Measurements from ENCODE around the gene DDX52. TPM values are rescaled to one million over a fixed set of nuclear protein-coding genes. Genes with fewer than 3 reads are reported as not detected.
"Not testable (repeated sequence)": the region's sequence is repeated elsewhere in the genome, so short reads cannot be mapped to it uniquely, and the experiment has no call there.

The DDX52 gene
- total and polyA plus RNA-seq, 2 experiments from 2014 or later, result 23.5 to 26.7 TPM

DNA sequence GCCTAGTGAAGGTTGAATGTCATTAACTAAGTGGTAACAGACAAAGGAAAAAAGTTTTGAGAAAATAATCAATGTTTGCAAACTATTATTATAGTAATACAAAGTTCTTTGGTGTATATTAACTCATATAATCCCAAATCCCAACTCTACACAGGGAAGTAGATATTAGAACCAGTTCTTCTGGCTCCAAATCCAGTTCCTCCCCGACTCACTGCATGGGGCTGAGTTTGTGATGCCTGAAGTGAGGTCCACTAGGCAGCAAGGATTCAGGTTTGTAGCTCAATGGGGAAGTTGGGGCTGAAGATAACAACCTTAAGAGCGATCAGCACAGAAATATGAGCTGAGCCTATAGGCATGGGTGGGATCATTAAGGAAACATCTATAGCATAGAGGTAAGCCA is 28.4 kb downstream of the DDX52 start:
- WGBS, 2 experiments (ENCODE audit: low coverage in 1 of 2, low lambda C conversion rate in 2 of 2, missing lambda C conversion rate in 2 of 2), result 97 to 100% methylated on average over 2 of the region's 2 CpGs
- no peak for TF ChIP-seq EZH2phosphoT487 (IDR thresholded peaks at IDR 0.05; ENCODE audit: insufficient read depth, low read depth)
- TF ChIP-seq EZH2 (IDR thresholded peaks at IDR 0.05; ENCODE audit: insufficient read depth, poor library complexity, severe bottlenecking), result no peak
- Histone ChIP-seq H4K20me1 (ENCODE audit: insufficient read depth) (no peaks in the 10 kb centered on the region), H3F3A (ENCODE audit: insufficient read depth) (peaks cover 29% of the 10 kb centered on the region), H3K4me2 (ENCODE audit: unreplicated experiment) (peak overlapping the region; percentile 72), H3K36me3 (ENCODE audit: low read depth) (peaks cover 38% of the 10 kb centered on the region), H3K79me2 (ENCODE audit: insufficient read depth) (no peaks in the 10 kb centered on the region), H3K4me3 (no peak overlapping the region), H3K9me3 (ENCODE audit: low read depth) (no peaks in the 10 kb centered on the region), H3K27me3 (replicated peaks; ENCODE audit: insufficient read depth) (no peaks in the 10 kb centered on the region), H2AFZ (peak overlapping the region; percentile 51), H3K9me2 (ENCODE audit: insufficient read depth) (no peaks in the 10 kb centered on the region), H3K4me1 (ENCODE audit: insufficient read depth) (peaks cover 14% of the 10 kb centered on the region), H3K27ac (peak overlapping the region; percentile 94), H3K9ac (peak overlapping the region; percentile 77)
- in situ Hi-C loops (cut with MboI), result no loop called here
- peak; percentile 41 for DNase-seq

DNA sequence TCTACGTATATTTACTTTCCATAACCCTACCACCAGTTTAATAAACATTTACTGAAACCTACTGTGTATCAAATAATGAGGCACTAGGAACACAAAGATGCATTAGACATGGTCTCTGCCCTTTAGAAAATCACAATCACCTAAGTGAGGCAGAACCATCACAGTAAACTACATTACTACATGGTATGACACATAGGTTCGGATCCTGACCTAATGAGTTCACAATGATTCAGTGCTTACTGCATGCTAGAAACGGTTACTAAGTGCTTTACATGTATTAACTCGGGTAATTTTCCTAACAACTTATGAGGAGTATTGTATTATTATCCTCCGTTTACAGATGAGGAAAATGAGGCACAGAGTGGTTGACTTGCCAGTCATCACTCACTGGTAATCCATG is 28.9 kb downstream of the DDX52 start:
- Histone ChIP-seq H3K36me3 (ENCODE audit: low read depth) (peaks cover 34% of the 10 kb centered on the region), H3K4me2 (ENCODE audit: unreplicated experiment) (peak overlapping the region; percentile 72), H3K4me1 (ENCODE audit: insufficient read depth) (peaks cover 15% of the 10 kb centered on the region), H2AFZ (peak overlapping the region; percentile 51), H3K9me2 (ENCODE audit: insufficient read depth) (no peaks in the 10 kb centered on the region), H3K4me3 (no peak overlapping the region), H3K27ac (peak overlapping the region; percentile 94), H3K79me2 (ENCODE audit: insufficient read depth) (no peaks in the 10 kb centered on the region), H3K9ac (peak overlapping the region; percentile 77), H3K9me3 (ENCODE audit: low read depth) (no peaks in the 10 kb centered on the region), H4K20me1 (ENCODE audit: insufficient read depth) (no peaks in the 10 kb centered on the region), H3K27me3 (replicated peaks; ENCODE audit: insufficient read depth) (no peaks in the 10 kb centered on the region), H3F3A (ENCODE audit: insufficient read depth) (peaks cover 32% of the 10 kb centered on the region)
- no peak for TF ChIP-seq EZH2phosphoT487 (IDR thresholded peaks at IDR 0.05; ENCODE audit: insufficient read depth, low read depth)
- TF ChIP-seq EZH2 (IDR thresholded peaks at IDR 0.05; ENCODE audit: insufficient read depth, poor library complexity, severe bottlenecking), result no peak
- 11 to 15% methylated on average over 5 of the region's 5 CpGs for WGBS, 2 experiments (ENCODE audit: low coverage in 1 of 2, low lambda C conversion rate in 2 of 2, missing lambda C conversion rate in 2 of 2)
- DNase-seq, result peak; percentile 96
- in situ Hi-C loops (cut with MboI), result no loop called here

DNA sequence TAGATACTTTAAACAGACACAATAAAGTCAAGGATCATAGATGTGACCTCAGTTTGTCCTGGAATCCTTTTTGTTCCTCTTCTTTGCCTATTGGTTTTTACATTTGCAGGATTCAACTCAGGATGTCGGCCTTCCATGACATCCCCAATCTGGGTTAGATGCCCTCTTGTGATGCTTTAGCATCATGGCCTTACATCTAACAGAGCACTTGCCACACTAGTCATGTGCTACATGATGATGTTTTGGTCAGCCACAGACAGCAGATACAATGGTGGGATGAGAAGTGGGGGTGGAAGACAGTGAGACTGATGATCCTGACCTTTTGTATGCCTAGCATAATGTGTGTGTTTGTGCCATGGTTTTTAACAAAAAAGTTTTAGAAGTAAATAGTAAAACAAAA is 32.3 kb downstream of the DDX52 start:
- in situ Hi-C loops (cut with MboI), result no loop called here
- WGBS, 2 experiments (ENCODE audit: low coverage in 1 of 2, low lambda C conversion rate in 2 of 2, missing lambda C conversion rate in 2 of 2), result 96 to 100% methylated on average over 1 of the region's 1 CpG
- 0 out of 2 replicates have a peak overlapping the region, but pooled peaks have one; percentile 78 for H3K27ac ChIP-seq

GRCh38 chr17:37610041-37610420 is 33.2 kb downstream of the DDX52 start:
- H3K4me2 ChIP-seq (ENCODE audit: unreplicated experiment), result peak overlapping the region; percentile 76
- H3K9me3 ChIP-seq (ENCODE audit: low read depth); DNase-seq; in situ Hi-C loops (cut with MboI); H3K9me2 ChIP-seq (ENCODE audit: insufficient read depth); H4K20me1 ChIP-seq (ENCODE audit: insufficient read depth); H3K27me3 ChIP-seq (replicated peaks; ENCODE audit: insufficient read depth): not testable (repeated sequence)
- peaks cover 37% of the 10 kb centered on the region for H3K79me2 ChIP-seq (ENCODE audit: insufficient read depth)
- peaks cover 39% of the 10 kb centered on the region for H3K4me1 ChIP-seq (ENCODE audit: insufficient read depth)
- peaks cover 48% of the 10 kb centered on the region for H3F3A ChIP-seq (ENCODE audit: insufficient read depth)
- peak overlapping the region; percentile 69 for H2AFZ ChIP-seq
- WGBS, 2 experiments (ENCODE audit: low coverage in 1 of 2, low lambda C conversion rate in 2 of 2, missing lambda C conversion rate in 2 of 2), result 66 to 73% methylated on average over 5 of the region's 5 CpGs
- peak overlapping the region; percentile 80 for H3K4me3 ChIP-seq
- H3K9ac ChIP-seq, result peak overlapping the region; percentile 88
- H3K27ac ChIP-seq, result peak overlapping the region; percentile 78
- 0 out of 2 replicates have a peak, but pooled peaks cover 12% of the 10 kb centered on the region for H3K36me3 ChIP-seq (ENCODE audit: low read depth)

More for the DNA sequence above, 32.3 kb downstream of the DDX52 start:
- Histone ChIP-seq H3K36me3 (ENCODE audit: low read depth) (peaks cover 13% of the 10 kb centered on the region; the same call in 1 of the 2 replicates), H3K9ac (no peak overlapping the region), H3K9me2 (ENCODE audit: insufficient read depth) (no peaks in the 10 kb centered on the region), H3F3A (ENCODE audit: insufficient read depth) (peaks cover 44% of the 10 kb centered on the region), H3K79me2 (ENCODE audit: insufficient read depth) (peaks cover 28% of the 10 kb centered on the region), H3K4me1 (ENCODE audit: insufficient read depth) (peaks cover 31% of the 10 kb centered on the region), H4K20me1 (ENCODE audit: insufficient read depth) (no peaks in the 10 kb centered on the region), H3K4me2 (ENCODE audit: unreplicated experiment) (no peak overlapping the region), H3K4me3 (no peak overlapping the region), H3K9me3 (ENCODE audit: low read depth) (no peaks in the 10 kb centered on the region), H3K27me3 (replicated peaks; ENCODE audit: insufficient read depth) (no peaks in the 10 kb centered on the region), H2AFZ (no peak overlapping the region)
- TF ChIP-seq EZH2 (IDR thresholded peaks at IDR 0.05; ENCODE audit: insufficient read depth, poor library complexity, severe bottlenecking) (no peak), EZH2phosphoT487 (IDR thresholded peaks at IDR 0.05; ENCODE audit: insufficient read depth, low read depth) (no peak)
- peak; percentile 7 for DNase-seq

Measured in GM23248 (cell line).